GM20000 (cell line): Measurements from ENCODE around the gene ZSCAN21.

Experiments
- DNase-seq: peaks from one replicate; pipeline ENCODE4 v3.0.0; 2012; ENCODE audit warnings: low spot score
- TF ChIP-seq, protein P1 (sequence below): IDR thresholded peaks from 2 replicates; pipeline ENCODE4 v1.5.1; 2012; ENCODE audit warnings: mild to moderate bottlenecking, control low read depth; ENCODE audit errors: extremely low read depth, missing control alignments

Gene ZSCAN21

DNA sequence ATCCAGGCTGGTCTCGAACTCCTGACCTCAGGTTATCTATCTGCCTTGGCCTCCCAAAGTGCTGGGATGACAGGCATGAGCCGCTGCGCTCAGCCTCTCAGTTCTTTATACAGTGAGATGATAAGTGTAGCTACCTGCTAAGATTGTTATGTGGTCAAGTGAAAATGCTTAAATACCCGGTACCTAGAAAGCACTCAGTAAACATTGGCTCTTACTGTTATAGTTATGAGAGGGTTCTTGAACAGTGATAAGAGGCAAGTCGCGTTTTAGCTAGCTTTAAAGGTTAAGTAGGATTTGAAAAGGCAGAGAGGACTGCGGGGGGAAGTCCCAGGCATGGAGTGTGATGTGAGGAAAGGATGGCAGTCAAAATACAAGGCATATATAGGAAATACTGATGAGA lies 29.7 kb upstream of the ZSCAN21 start:
- TF ChIP-seq, protein P1, sequence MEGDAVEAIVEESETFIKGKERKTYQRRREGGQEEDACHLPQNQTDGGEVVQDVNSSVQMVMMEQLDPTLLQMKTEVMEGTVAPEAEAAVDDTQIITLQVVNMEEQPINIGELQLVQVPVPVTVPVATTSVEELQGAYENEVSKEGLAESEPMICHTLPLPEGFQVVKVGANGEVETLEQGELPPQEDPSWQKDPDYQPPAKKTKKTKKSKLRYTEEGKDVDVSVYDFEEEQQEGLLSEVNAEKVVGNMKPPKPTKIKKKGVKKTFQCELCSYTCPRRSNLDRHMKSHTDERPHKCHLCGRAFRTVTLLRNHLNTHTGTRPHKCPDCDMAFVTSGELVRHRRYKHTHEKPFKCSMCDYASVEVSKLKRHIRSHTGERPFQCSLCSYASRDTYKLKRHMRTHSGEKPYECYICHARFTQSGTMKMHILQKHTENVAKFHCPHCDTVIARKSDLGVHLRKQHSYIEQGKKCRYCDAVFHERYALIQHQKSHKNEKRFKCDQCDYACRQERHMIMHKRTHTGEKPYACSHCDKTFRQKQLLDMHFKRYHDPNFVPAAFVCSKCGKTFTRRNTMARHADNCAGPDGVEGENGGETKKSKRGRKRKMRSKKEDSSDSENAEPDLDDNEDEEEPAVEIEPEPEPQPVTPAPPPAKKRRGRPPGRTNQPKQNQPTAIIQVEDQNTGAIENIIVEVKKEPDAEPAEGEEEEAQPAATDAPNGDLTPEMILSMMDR = no peak
- DNase-seq = no peak

DNA sequence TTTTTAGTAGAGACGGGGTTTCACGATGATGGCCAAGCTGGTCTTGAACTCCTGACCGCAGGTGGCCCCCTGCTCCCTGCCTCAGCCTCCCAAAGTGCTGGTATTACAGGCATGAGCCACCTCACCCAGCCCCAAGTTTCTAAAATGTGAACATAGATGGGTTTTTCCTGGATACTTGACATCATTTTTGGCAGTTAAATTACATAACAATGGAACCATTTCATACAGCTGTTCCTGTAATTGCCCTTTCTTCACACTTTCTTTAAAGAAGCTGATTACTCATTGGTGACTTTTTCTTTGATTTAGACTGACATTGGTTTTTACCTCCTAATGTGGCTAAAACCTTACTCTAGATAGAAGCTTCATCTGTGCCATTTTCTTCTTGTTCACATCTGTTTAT lies 28.3 kb upstream of the ZSCAN21 start:
- TF ChIP-seq, protein P1 = no peak
- DNase-seq = no peak

DNA sequence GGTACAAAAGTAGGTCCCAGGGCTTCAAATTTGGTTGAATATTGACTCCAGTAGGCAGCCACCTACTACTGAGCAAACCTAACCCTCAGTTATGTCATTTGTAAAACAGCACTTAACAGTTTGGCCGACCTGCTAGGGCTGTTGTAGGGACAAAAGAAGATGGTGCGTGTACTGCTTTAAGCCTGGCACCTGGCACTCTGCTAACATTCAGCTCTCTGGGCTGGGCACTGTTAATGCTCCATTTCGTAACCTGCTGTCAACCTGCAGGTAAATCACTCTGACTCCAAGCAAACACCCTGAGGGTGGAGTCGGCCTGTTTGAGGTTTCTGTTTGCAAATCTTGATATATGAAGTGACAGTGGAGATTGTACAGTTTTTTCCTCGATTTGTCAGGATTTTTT lies 27.0 kb upstream of the ZSCAN21 start:
- TF ChIP-seq, protein P1 = no peak
- no peak for DNase-seq

DNA sequence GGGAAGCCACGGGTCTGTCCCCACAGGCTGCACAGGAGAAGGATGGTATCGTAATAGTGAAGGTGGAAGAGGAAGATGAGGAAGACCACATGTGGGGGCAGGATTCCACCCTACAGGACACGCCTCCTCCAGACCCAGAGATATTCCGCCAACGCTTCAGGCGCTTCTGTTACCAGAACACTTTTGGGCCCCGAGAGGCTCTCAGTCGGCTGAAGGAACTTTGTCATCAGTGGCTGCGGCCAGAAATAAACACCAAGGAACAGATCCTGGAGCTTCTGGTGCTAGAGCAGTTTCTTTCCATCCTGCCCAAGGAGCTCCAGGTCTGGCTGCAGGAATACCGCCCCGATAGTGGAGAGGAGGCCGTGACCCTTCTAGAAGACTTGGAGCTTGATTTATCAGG lies 26.0 kb upstream of the ZSCAN21 start:
- DNase-seq = no peak
- TF ChIP-seq, protein P1 = no peak

DNA sequence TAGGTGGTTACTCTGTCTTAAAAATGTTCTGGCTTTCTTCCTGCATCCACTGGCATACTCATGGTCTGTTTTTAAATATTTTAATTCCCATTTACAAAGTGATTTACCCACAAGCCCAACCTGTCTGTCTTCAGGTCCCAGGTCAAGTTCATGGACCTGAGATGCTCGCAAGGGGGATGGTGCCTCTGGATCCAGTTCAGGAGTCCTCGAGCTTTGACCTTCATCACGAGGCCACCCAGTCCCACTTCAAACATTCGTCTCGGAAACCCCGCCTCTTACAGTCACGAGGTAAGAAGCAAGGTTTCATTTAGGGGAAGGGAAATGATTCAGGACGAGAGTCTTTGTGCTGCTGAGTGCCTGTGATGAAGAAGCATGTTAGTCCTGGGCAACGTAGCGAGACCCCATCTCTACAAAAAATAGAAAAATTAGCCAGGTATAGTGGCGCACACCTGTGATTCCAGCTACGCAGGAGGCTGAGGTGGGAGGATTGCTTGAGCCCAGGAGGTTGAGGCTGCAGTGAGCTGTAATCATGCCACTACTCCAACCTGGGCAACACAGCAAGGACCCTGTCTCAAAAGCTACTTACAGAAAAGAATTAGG lies 25.5 kb upstream of the ZSCAN21 start:
- TF ChIP-seq, protein P1 = no peak
- DNase-seq = no peak

DNA sequence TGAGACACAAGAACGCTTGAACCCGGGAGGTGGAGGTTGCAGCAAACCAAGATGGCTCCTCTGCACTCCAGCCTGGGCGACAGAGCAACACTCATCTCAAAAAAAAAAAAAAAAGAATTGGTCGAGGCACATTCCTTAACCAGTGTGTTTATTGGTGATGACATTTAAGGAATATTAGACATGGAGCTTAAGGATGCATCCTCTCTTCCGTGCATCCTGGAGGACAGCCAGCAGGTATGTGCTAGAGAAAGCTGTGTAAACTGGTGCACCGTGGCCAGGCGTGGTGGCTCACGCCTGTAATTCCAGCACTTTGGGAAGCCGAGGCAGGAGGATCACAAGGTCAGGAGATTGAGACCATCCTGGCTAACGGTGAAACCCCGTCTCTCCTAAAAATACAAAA lies 22.4 kb upstream of the ZSCAN21 start:
- DNase-seq = no peak
- TF ChIP-seq, protein P1 = no peak

DNA sequence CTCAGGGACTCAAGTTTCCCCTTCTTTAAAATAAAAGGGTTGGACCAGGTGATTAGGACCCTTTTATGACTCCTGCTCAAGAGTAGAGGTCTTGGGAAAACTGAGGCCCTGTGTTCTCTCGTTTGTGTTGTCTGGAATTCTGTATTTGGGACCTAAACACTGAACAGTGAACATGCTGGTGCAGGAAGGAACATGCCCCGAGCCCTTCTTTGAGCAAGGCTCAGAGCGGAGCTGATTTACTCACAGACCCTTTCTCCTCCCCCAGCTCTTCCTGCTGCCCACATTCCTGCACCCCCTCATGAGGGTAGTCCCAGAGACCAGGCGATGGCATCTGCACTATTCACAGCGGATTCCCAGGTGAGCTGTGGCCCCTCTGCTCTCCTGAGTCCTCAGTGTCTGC lies 20.0 kb upstream of the ZSCAN21 start:
- TF ChIP-seq, protein P1 = no peak
- no peak for DNase-seq
